Gastroesophageal sphincter (tissue), 4 donors: Measurements from ENCODE around the gene RNF44. TPM values are rescaled to one million over a fixed set of nuclear protein-coding genes. Genes with fewer than 3 reads are reported as not detected.

Experiments
- ATAC-seq: fragments of 150-250 bp; one replicate; pipeline ENCODE4 v1.9.1; 2016; ENCODE audit warnings: mild to moderate bottlenecking, moderate library complexity
- H3K27ac ChIP-seq, 4 donors: fragments of 200-600 bp; sonication (generic) in 3 of 4; 1 replicate in 3 of 4; 2 replicates in 1 of 4; pipeline ENCODE4 v1.5.1; 2016 to 2019
- H3K27me3 ChIP-seq: fragments of 200-600 bp; sonication (generic); one replicate; pipeline ENCODE4 v1.5.1; 2019
- H3K36me3 ChIP-seq, 2 donors: fragments of 200-600 bp; sonication (generic); one replicate each; pipeline ENCODE4 v1.5.1; 2019; ENCODE audit warnings: control low read depth in 1 of 2
- H3K4me1 ChIP-seq, 3 donors: fragments of 200-600 bp; sonication (generic); 1 replicate in 2 of 3; 2 replicates in 1 of 3; pipeline ENCODE4 v1.5.1; 2016 to 2019; ENCODE audit warnings: control low read depth in 2 of 3
- H3K4me3 ChIP-seq, 2 donors: fragments of 200-600 bp; sonication (generic); one replicate each; pipeline ENCODE4 v1.5.1; 2019; ENCODE audit warnings: mild to moderate bottlenecking in 1 of 2, moderate library complexity in 1 of 2
- H3K9me3 ChIP-seq, 3 donors: fragments of 200-600 bp; sonication (generic); one replicate each; pipeline ENCODE4 v1.5.1; 2017 to 2019; ENCODE audit warnings: control low read depth in 2 of 3
- EP300 ChIP-seq: sonication (generic); formaldehyde crosslinking; IDR thresholded peaks from one replicate; pipeline ENCODE4 v1.6.1; 2017; ENCODE audit warnings: antibody characterized with exemption, mild to moderate bottlenecking
- POLR2A ChIP-seq, 2 donors: fragments of 450-650 bp; IDR thresholded peaks; one replicate each; pipeline ENCODE4 v1.6.1; 2017; ENCODE audit warnings: antibody characterized with exemption in 2 of 2, mild to moderate bottlenecking in 2 of 2, moderate library complexity in 1 of 2
- POLR2AphosphoS5 ChIP-seq: sonication (generic); formaldehyde crosslinking; IDR thresholded peaks from one replicate; pipeline ENCODE4 v1.6.1; 2017; ENCODE audit warnings: antibody characterized with exemption
- WGBS, 2 donors: methylation state at CpG; one replicate each; pipeline ENCODE4 v1.1.5; 2018; ENCODE audit warnings: low coverage in 1 of 2; 5-methylcytosine and 5-hydroxymethylcytosine counted together
- total RNA-seq, 4 donors: library from RNA; depleted of rRNA; stranded (reverse); fragments of >200 nt; gene quantifications; one replicate each; pipeline ENCODE4 v1.1.0, GENCODE V29; 2016
- TF ChIP-seq, protein P1 (sequence below), 4 experiments: fragments of 200-600 bp in 2 of 4; fragments of 450-650 bp in 2 of 4; sonication (generic) in 1 of 4; IDR thresholded peaks; one replicate each; pipeline ENCODE4 v1.5.1; 2017 to 2019; ENCODE audit warnings: antibody characterized with exemption in 4 of 4, mild to moderate bottlenecking in 2 of 4, moderate library complexity in 2 of 4

The RNF44 gene
- total RNA-seq, 4 donors from 2014 or later = 8.9 to 15.9 (median 12.4) TPM

DNA sequence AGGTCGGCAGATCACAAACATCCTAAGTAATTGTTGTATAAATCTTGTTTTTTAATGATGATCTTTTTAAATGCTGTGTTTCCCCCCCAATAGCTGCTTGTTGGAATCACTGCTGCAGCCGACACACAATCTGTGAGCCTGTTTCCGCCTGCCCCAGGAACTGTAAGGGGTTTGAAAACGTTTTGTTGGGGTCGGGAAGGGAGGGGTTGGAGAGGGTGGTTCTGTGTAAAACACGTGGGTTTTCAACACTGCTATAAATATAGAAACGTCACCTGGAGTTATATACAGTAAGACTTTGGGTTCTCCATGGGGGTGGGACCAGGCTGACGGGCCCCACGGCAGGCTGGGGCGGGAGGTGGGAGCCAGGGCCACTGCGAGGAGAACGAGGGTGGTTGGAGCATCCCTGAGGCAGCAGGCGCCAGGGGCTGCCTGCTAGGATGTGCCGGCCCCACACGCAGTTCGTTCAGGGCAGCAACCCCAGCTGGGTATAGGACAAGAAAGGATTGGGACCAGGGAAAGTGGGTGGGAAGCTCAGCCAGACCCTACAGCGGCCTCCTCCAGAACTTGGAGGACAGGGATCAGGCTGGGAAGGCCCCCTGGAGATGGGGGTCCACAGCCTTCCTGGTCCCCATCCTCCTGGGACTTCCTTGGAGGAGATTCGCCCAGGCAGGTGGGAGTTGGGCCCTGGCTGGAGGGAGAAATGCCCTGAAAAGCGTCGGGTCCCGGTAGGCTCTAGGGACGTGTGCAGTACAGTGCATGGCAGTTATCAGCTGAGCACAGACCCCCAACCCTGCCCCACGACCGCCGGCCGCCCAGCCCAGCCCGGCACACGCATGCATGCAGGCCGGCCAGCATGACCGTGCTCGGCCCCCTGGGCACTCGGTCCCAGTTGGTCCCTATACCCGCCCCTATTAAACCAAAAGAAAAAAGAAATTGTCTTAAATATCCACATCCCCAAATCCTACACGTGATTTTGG, 9.7 kb downstream of the RNF44 start:
- peaks cover 0 to 43% (median 10%) of the 10 kb centered on the region in 3 donors for H3K4me1 ChIP-seq
- no peak overlapping the region for H3K27ac ChIP-seq
- 46 to 63% methylated on average over 7 to 11 of the region's 34 CpGs for WGBS, 2 donors
- no peaks in the 10 kb centered on the region for H3K27me3 ChIP-seq
- TF ChIP-seq, protein P1, sequence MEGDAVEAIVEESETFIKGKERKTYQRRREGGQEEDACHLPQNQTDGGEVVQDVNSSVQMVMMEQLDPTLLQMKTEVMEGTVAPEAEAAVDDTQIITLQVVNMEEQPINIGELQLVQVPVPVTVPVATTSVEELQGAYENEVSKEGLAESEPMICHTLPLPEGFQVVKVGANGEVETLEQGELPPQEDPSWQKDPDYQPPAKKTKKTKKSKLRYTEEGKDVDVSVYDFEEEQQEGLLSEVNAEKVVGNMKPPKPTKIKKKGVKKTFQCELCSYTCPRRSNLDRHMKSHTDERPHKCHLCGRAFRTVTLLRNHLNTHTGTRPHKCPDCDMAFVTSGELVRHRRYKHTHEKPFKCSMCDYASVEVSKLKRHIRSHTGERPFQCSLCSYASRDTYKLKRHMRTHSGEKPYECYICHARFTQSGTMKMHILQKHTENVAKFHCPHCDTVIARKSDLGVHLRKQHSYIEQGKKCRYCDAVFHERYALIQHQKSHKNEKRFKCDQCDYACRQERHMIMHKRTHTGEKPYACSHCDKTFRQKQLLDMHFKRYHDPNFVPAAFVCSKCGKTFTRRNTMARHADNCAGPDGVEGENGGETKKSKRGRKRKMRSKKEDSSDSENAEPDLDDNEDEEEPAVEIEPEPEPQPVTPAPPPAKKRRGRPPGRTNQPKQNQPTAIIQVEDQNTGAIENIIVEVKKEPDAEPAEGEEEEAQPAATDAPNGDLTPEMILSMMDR (IDR thresholded peaks at IDR 0.05) = no peak
- TF ChIP-seq EP300 (no peak), POLR2A (IDR thresholded peaks at IDR 0.05) (no peak), POLR2AphosphoS5 (no peak)
- no peak for ATAC-seq
- no peak overlapping the region for H3K4me3 ChIP-seq
- no peaks in the 10 kb centered on the region for H3K9me3 ChIP-seq
- H3K36me3 ChIP-seq = peaks cover 0 to 59% of the 10 kb centered on the region in 2 donors

DNA sequence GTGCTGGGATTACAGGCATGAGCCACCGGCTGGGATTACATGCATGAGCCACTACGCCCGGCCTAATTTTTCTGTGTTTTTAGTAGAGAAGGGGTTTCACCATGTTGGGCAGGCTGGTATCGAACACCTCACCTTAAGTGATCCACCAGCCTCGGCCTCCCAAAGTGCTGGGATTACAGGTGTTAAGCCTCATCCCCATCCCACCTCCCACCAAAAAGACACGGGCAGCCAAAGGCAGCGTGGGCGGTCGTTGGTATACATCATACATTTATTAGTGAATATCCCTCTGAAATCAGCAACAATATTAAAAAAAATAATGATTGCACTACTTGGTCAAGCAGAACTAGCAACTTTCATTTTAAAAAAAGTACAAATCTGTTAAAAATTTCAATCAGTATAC, 10.7 kb downstream of the RNF44 start:
- H3K4me3 ChIP-seq = no peak overlapping the region
- H3K27me3 ChIP-seq = no peaks in the 10 kb centered on the region
- peaks cover 0 to 33% (median 7%) of the 10 kb centered on the region in 3 donors for H3K4me1 ChIP-seq
- peaks cover 0 to 52% of the 10 kb centered on the region in 2 donors for H3K36me3 ChIP-seq
- no peaks in the 10 kb centered on the region for H3K9me3 ChIP-seq
- ATAC-seq = no peak
- TF ChIP-seq EP300 = no peak
- TF ChIP-seq POLR2A (IDR thresholded peaks at IDR 0.05) = no peak
- TF ChIP-seq, protein P1 (IDR thresholded peaks at IDR 0.05) = no peak
- TF ChIP-seq POLR2AphosphoS5 = no peak
- H3K27ac ChIP-seq = no peak overlapping the region
- WGBS, 2 donors = 87 to 90% methylated on average over 6 to 7 of the region's 9 CpGs

DNA sequence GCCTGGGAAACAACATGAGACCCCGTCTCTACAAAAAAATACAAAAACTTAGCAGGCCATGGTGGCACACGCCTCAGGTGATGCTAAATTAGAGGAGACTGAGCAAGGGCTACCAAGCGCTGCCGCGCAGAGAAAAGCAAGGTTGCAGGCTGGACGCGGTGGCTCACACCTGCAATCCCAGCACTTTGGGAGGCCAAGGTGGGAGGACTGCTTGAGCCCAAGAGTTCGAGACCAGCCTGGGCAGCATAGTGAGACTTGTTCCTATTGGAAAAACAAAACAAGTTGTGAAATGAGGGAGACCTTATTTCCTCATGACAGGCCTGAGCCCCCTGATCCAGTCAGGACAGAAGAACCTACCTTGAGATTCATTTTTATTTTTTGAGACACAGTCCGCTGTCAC, 11.5 kb downstream of the RNF44 start:
- H3K9me3 ChIP-seq = no peaks in the 10 kb centered on the region
- no peak overlapping the region for H3K27ac ChIP-seq
- H3K27me3 ChIP-seq = no peaks in the 10 kb centered on the region
- H3K4me1 ChIP-seq = peaks cover 0 to 25% (median 4%) of the 10 kb centered on the region in 3 donors
- ATAC-seq = no peak
- 92 to 100% methylated on average over 1 to 9 of the region's 9 CpGs for WGBS, 2 donors
- peaks cover 0 to 44% of the 10 kb centered on the region in 2 donors for H3K36me3 ChIP-seq
- H3K4me3 ChIP-seq = no peak overlapping the region
- TF ChIP-seq POLR2AphosphoS5 (no peak), EP300 (no peak), POLR2A (IDR thresholded peaks at IDR 0.05) (no peak)
- TF ChIP-seq, protein P1 (IDR thresholded peaks at IDR 0.05) = no peak

DNA sequence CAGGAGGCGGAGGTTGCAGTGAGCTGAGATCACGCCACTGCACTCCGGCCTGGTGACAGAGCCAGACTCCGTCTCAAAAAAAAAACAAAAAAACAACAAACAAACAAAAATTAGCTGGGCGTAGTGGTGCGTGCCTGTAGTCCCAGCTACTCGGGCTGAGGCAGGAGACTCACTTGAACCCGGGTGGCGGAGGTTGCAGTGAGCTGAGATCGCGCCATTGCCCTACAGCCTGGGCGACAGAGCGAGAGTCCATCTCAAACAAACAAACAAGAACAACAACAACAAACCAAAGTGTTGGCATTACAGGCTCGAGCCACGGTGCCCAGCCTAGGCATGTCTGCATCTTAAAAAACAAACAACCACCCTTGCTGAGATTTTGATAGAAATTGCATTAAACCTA, 12.2 kb downstream of the RNF44 start:
- Histone ChIP-seq H3K27me3 (no peaks in the 10 kb centered on the region), H3K4me3 (no peak overlapping the region), H3K27ac (no peak overlapping the region), H3K9me3 (no peaks in the 10 kb centered on the region), H3K4me1 (peaks cover 0 to 18% (median 4%) of the 10 kb centered on the region in 3 donors), H3K36me3 (peaks cover 0 to 37% of the 10 kb centered on the region in 2 donors)
- TF ChIP-seq POLR2A (IDR thresholded peaks at IDR 0.05) = no peak
- TF ChIP-seq POLR2AphosphoS5 = no peak
- TF ChIP-seq EP300 = no peak
- TF ChIP-seq, protein P1 (IDR thresholded peaks at IDR 0.05) = no peak
- WGBS, 2 donors = 54 to 85% methylated on average over 2 to 6 of the region's 15 CpGs
- ATAC-seq = no peak
